Measurements from ENCODE around the gene SIK3. TPM values are rescaled to one million over a fixed set of nuclear protein-coding genes. Genes with fewer than 3 reads are reported as not detected.
"Not testable (repeated sequence)": the region's sequence is repeated elsewhere in the genome, so short reads cannot be mapped to it uniquely, and the experiment has no call there.

SIK3 gene
- 10 to 100 TPM; 37.5 to 39.6 TPM for total RNA-seq

GRCh38 chr11:117098269-117099232, at the start of gene SIK3:
Gene SIK3 (minus strand): TSS chr11:117098428. CDS start chr11:117098415, 13 bp downstream.
- peaks cover 54% of the 10 kb centered on the region for H3K4me1 Mint-ChIP-seq
- H3K27me3 Mint-ChIP-seq = peaks cover 2% of the 10 kb centered on the region
- H3K4me3 Mint-ChIP-seq = peak within 1 kb of the TSS; percentile 89
- POLR2A ChIA-PET = interaction anchor here (0.6 to 0.7 kb wide), 3 partner anchors 263 to 320 kb away, joined by 3 to 7 read pairs (median 5); partner anchors contain the start of gene ZPR1
- peak within 1 kb of the TSS; percentile 93 for H3K27ac Mint-ChIP-seq
- peak; percentile 92 for DNase-seq
- peaks cover 4% of the 10 kb centered on the region for H3K36me3 Mint-ChIP-seq (ENCODE audit: low read depth)
- H3K9me3 Mint-ChIP-seq = no peaks in the 10 kb centered on the region
- CTCF ChIA-PET = interaction anchor here (0.6 to 2.3 kb wide), 8 partner anchors 8 to 308 kb away, joined by 3 to 12 read pairs (median 4); partner anchors contain the start of genes APOA5 and PAFAH1B2

- Mint-ChIP-seq H3K27me3 (peaks cover 4% of the 10 kb centered on the region), H3K4me1 (peaks cover 51% of the 10 kb centered on the region), H3K36me3 (ENCODE audit: low read depth) (peaks cover 42% of the 10 kb centered on the region), H3K9me3 (peaks cover 2% of the 10 kb centered on the region), H3K4me3 (peak overlapping the region; percentile 98), H3K27ac (peak overlapping the region; percentile 36)
- POLR2A ChIA-PET = no interaction called here
- CTCF ChIA-PET = interaction anchor here (0.6 to 1.5 kb wide), 4 partner anchors 14 to 82 kb away, joined by 3 to 5 read pairs (median 4); no protein-coding TSS in a partner anchor
- no peak for DNase-seq
Measured at GRCh38 chr11:117146521-117146920, 48.3 kb upstream of the SIK3 start.

- ChIA-PET POLR2A (interaction anchor here (0.6 to 1.0 kb wide), 2 partner anchors 33 to 87 kb away, joined by 3 to 5 read pairs; partner anchors contain the start of genes PCSK7 and SIDT2), CTCF (interaction anchor here (0.6 to 2.4 kb wide), 8 partner anchors 21 to 354 kb away, joined by 3 to 12 read pairs (median 4); partner anchors contain the start of gene APOA5)
- H3K27me3 Mint-ChIP-seq = peaks cover 15% of the 10 kb centered on the region
- peaks cover 2% of the 10 kb centered on the region for H3K9me3 Mint-ChIP-seq
- peak; percentile 10 for DNase-seq
- peak overlapping the region; percentile 90 for H3K27ac Mint-ChIP-seq
- H3K4me1 Mint-ChIP-seq = peaks cover 48% of the 10 kb centered on the region
- peak overlapping the region; percentile 98 for H3K4me3 Mint-ChIP-seq
- peaks cover 40% of the 10 kb centered on the region for H3K36me3 Mint-ChIP-seq (ENCODE audit: low read depth)
Measured at GRCh38 chr11:117145393-117145761, 47.1 kb upstream of the SIK3 start.

- peak; percentile 34 for DNase-seq
- Mint-ChIP-seq H3K4me1 (peaks cover 47% of the 10 kb centered on the region), H3K27me3 (peaks cover 22% of the 10 kb centered on the region), H3K27ac (peak overlapping the region; percentile 90), H3K36me3 (ENCODE audit: low read depth) (peaks cover 36% of the 10 kb centered on the region), H3K9me3 (peaks cover 2% of the 10 kb centered on the region), H3K4me3 (peak overlapping the region; percentile 98)
- ChIA-PET CTCF (interaction anchor here (1.0 to 2.4 kb wide), 10 partner anchors 21 to 402 kb away, joined by 3 to 13 read pairs (median 4); partner anchors contain the start of genes APOA5 and SIK3), POLR2A (interaction anchor here (1.0 kb wide), 1 partner anchor 87 kb away, joined by 5 read pairs; the partner anchor contains the start of gene PCSK7)
Measured at GRCh38 chr11:117144477-117145392, 46.5 kb upstream of the SIK3 start.

- peaks cover 45% of the 10 kb centered on the region for H3K4me1 Mint-ChIP-seq
- peaks cover 23% of the 10 kb centered on the region for H3K27me3 Mint-ChIP-seq
- peak within 1 kb of the TSS; percentile 94 for H3K27ac Mint-ChIP-seq
- DNase-seq = peak; percentile 97
- peaks cover 2% of the 10 kb centered on the region for H3K9me3 Mint-ChIP-seq
- ChIA-PET POLR2A (interaction anchor here (1.0 kb wide), 1 partner anchor 88 kb away, joined by 5 read pairs; the partner anchor contains the start of gene PCSK7), CTCF (interaction anchor here (0.6 to 2.4 kb wide), 11 partner anchors 10 to 401 kb away, joined by 3 to 13 read pairs (median 3); partner anchors contain the start of genes APOA5 and SIK3)
- H3K36me3 Mint-ChIP-seq (ENCODE audit: low read depth) = peaks cover 34% of the 10 kb centered on the region
- peak within 1 kb of the TSS; percentile 98 for H3K4me3 Mint-ChIP-seq
Measured at GRCh38 chr11:117143871-117144476, 45.7 kb upstream of the SIK3 start, which contains the start of gene PAFAH1B2. Gene PAFAH1B2 (plus strand): TSS chr11:117144287. CDS start chr11:117152448, 8,161 bp downstream.

- CTCF ChIA-PET = interaction anchor here (0.6 to 2.0 kb wide), 7 partner anchors 9 to 401 kb away, joined by 3 to 13 read pairs (median 3); partner anchors contain the start of genes APOA5 and SIK3
- Mint-ChIP-seq H3K27me3 (peaks cover 23% of the 10 kb centered on the region), H3K4me3 (peak overlapping the region; percentile 98)
Measured at GRCh38 chr11:117143390-117143789, 45.2 kb upstream of the SIK3 start.

GRCh38 chr11:117137223-117138086, 39.2 kb upstream of the SIK3 start:
- H3K4me1 Mint-ChIP-seq; H3K27ac Mint-ChIP-seq; H3K9me3 Mint-ChIP-seq; CTCF ChIA-PET; H3K4me3 Mint-ChIP-seq; POLR2A ChIA-PET; DNase-seq; H3K36me3 Mint-ChIP-seq (ENCODE audit: low read depth): not testable (repeated sequence)
- H3K27me3 Mint-ChIP-seq = peaks cover 26% of the 10 kb centered on the region

More at GRCh38 chr11:117143390-117143789, 45.2 kb upstream of the SIK3 start:
- H3K4me1 Mint-ChIP-seq = peaks cover 44% of the 10 kb centered on the region
- peak overlapping the region; percentile 94 for H3K27ac Mint-ChIP-seq
- peaks cover 2% of the 10 kb centered on the region for H3K9me3 Mint-ChIP-seq
- POLR2A ChIA-PET = no interaction called here
- H3K36me3 Mint-ChIP-seq (ENCODE audit: low read depth) = peaks cover 29% of the 10 kb centered on the region
- peak; percentile 35 for DNase-seq

- CTCF ChIA-PET; H3K4me3 Mint-ChIP-seq; H3K9me3 Mint-ChIP-seq; H3K27me3 Mint-ChIP-seq; DNase-seq; H3K27ac Mint-ChIP-seq; H3K36me3 Mint-ChIP-seq (ENCODE audit: low read depth); H3K4me1 Mint-ChIP-seq; POLR2A ChIA-PET: not testable (repeated sequence)
Measured at GRCh38 chr11:117134979-117135378, 36.8 kb upstream of the SIK3 start.

GRCh38 chr11:117134431-117134830, 36.2 kb upstream of the SIK3 start:
- Mint-ChIP-seq H3K27me3 (peaks cover 3% of the 10 kb centered on the region), H3K9me3 (no peaks in the 10 kb centered on the region), H3K36me3 (ENCODE audit: low read depth) (no peaks in the 10 kb centered on the region), H3K27ac (no peak overlapping the region), H3K4me1 (no peaks in the 10 kb centered on the region), H3K4me3 (no peak overlapping the region)
- ChIA-PET POLR2A (no interaction called here), CTCF (interaction anchor here (1.4 to 1.6 kb wide), 2 partner anchors 9 to 12 kb away, joined by 3 to 4 read pairs; no protein-coding TSS in a partner anchor)
- no peak for DNase-seq

- H3K27me3 Mint-ChIP-seq = peaks cover 11% of the 10 kb centered on the region
- no peaks in the 10 kb centered on the region for H3K36me3 Mint-ChIP-seq (ENCODE audit: low read depth)
- CTCF ChIA-PET = interaction anchor here (0.8 kb wide), 1 partner anchor 96 kb away, joined by 5 read pairs; no protein-coding TSS in a partner anchor
- POLR2A ChIA-PET = no interaction called here
- H3K4me1 Mint-ChIP-seq = no peaks in the 10 kb centered on the region
- H3K27ac Mint-ChIP-seq = no peak overlapping the region
- H3K4me3 Mint-ChIP-seq = no peak overlapping the region
- no peak for DNase-seq
- no peaks in the 10 kb centered on the region for H3K9me3 Mint-ChIP-seq
Measured at GRCh38 chr11:117130879-117131278, 32.7 kb upstream of the SIK3 start.

GRCh38 chr11:117130396-117130795, 32.2 kb upstream of the SIK3 start:
- H3K4me1 Mint-ChIP-seq; DNase-seq; H3K27ac Mint-ChIP-seq; H3K4me3 Mint-ChIP-seq; H3K9me3 Mint-ChIP-seq; H3K36me3 Mint-ChIP-seq (ENCODE audit: low read depth); POLR2A ChIA-PET: not testable (repeated sequence)
- peaks cover 11% of the 10 kb centered on the region for H3K27me3 Mint-ChIP-seq
- CTCF ChIA-PET = interaction anchor here (0.8 kb wide), 1 partner anchor 96 kb away, joined by 5 read pairs; no protein-coding TSS in a partner anchor
